Measurements from ENCODE around the gene TRIM37. TPM values are rescaled to one million over a fixed set of nuclear protein-coding genes. Genes with fewer than 3 reads are reported as not detected.

TRIM37 gene
- total and polyA plus RNA-seq, 2 donors (not counting 1 experiment from before 2014, with no cell fraction given): 5.1 to 28.3 TPM

GRCh38 chr17:59008737-59009136 is 97.9 kb downstream of the TRIM37 start:
- Mint-ChIP-seq H3K27ac (no peak overlapping the region), H3K4me1 (peaks cover 5% of the 10 kb centered on the region), H3K4me3 (no peak overlapping the region), H3K9me3 (ENCODE audit: insufficient read depth) (no peaks in the 10 kb centered on the region), H3K27me3 (no peaks in the 10 kb centered on the region)
- TF ChIP-seq CTCF (IDR thresholded peaks at IDR 0.05) (no peak), EZH2 (IDR thresholded peaks at IDR 0.05; ENCODE audit: borderline replicate concordance, insufficient read depth, low read depth, low read length, poor library complexity, severe bottlenecking) (no peak)
- Histone ChIP-seq H4K20me1 (ENCODE audit: control insufficient read depth, insufficient read depth, low read length, poor library complexity, severe bottlenecking) (no peaks in the 10 kb centered on the region), H3K9me3 (ENCODE audit: control extremely low read depth in 1 of 3, control insufficient read depth in 2 of 3, insufficient read depth in 1 of 3, low read length in 2 of 3) (no peaks in the 10 kb centered on the region), H3K79me2 (ENCODE audit: control insufficient read depth, insufficient read depth, low read length) (no peaks in the 10 kb centered on the region), H2AFZ (ENCODE audit: insufficient read depth, low read depth, low read length, poor library complexity, severe bottlenecking) (no peak overlapping the region), H3K27me3 (replicated peaks in 1 of 4; ENCODE audit: control extremely low read depth in 1 of 4, control insufficient read depth in 3 of 4, insufficient read depth in 4 of 4, low read length in 3 of 4) (no peaks in the 10 kb centered on the region), H3K4me3 (ENCODE audit: control extremely low read depth in 1 of 5, extremely low read depth in 1 of 5, insufficient read depth in 1 of 5, low read depth in 2 of 5, low read length in 4 of 5) (no peak overlapping the region), H3K27ac (ENCODE audit: low read length in 2 of 2) (no peak overlapping the region), H3K4me1 (ENCODE audit: control insufficient read depth in 2 of 2, insufficient read depth in 2 of 2, low read length in 2 of 2) (no peaks in the 10 kb centered on the region), H3K4me2 (replicated peaks; ENCODE audit: low read depth, low read length, poor library complexity, severe bottlenecking) (no peak overlapping the region), H3K36me3 (replicated peaks in 1 of 2; ENCODE audit: control extremely low read depth in 1 of 2, control insufficient read depth in 1 of 2, extremely low read depth in 1 of 2, insufficient read depth in 2 of 2, low read length in 1 of 2) (peaks cover 2 to 30% of the 10 kb centered on the region in 2 experiments), H3K9ac (ENCODE audit: low read length) (no peak overlapping the region)
- POLR2A ChIA-PET: no interaction called here
- CTCF ChIA-PET: interaction anchor here (0.7 to 10.0 kb wide), 6 partner anchors 295 to 692 kb away, joined by 3 to 199 read pairs (median 3); no protein-coding TSS in a partner anchor
- intact Hi-C loops (cut with micrococcal nuclease): no loop called here
- no peak for DNase-seq
- no peak for ATAC-seq (ENCODE audit: low read depth)
- no CpG with 5 or more reads among the region's 2 CpGs for WGBS (ENCODE audit: insufficient coverage)

- H3K9me3 ChIP-seq (ENCODE audit: control extremely low read depth in 1 of 3, control insufficient read depth in 2 of 3, insufficient read depth in 1 of 3, low read length in 2 of 3): no peaks in the 10 kb centered on the region
- TF ChIP-seq EZH2 (IDR thresholded peaks at IDR 0.05; ENCODE audit: borderline replicate concordance, insufficient read depth, low read depth, low read length, poor library complexity, severe bottlenecking) (no peak), CTCF (IDR thresholded peaks at IDR 0.05) (no peak)
- H3K9me3 Mint-ChIP-seq (ENCODE audit: insufficient read depth): no peaks in the 10 kb centered on the region
- ChIA-PET POLR2A (no interaction called here), CTCF (interaction anchor here (1.2 to 10.0 kb wide), 5 partner anchors 295 to 691 kb away, joined by 3 to 199 read pairs (median 3); no protein-coding TSS in a partner anchor)
- no peak overlapping the region for H3K27ac Mint-ChIP-seq
- H3K27me3 Mint-ChIP-seq: no peaks in the 10 kb centered on the region
- H3K27me3 ChIP-seq (replicated peaks in 1 of 4; ENCODE audit: control extremely low read depth in 1 of 4, control insufficient read depth in 3 of 4, insufficient read depth in 4 of 4, low read length in 3 of 4): no peaks in the 10 kb centered on the region
- peaks cover 5% of the 10 kb centered on the region for H3K4me1 Mint-ChIP-seq
- no peak overlapping the region for H3K4me3 ChIP-seq (ENCODE audit: control extremely low read depth in 1 of 5, extremely low read depth in 1 of 5, insufficient read depth in 1 of 5, low read depth in 2 of 5, low read length in 4 of 5)
- ATAC-seq (ENCODE audit: low read depth): no peak
- H3K27ac ChIP-seq (ENCODE audit: low read length in 2 of 2): no peak overlapping the region
- WGBS (ENCODE audit: insufficient coverage): no CpG with 5 or more reads among the region's 2 CpGs
- H3K36me3 ChIP-seq (replicated peaks in 1 of 2; ENCODE audit: control extremely low read depth in 1 of 2, control insufficient read depth in 1 of 2, extremely low read depth in 1 of 2, insufficient read depth in 2 of 2, low read length in 1 of 2): peaks cover 2 to 28% of the 10 kb centered on the region in 2 experiments
- H2AFZ ChIP-seq (ENCODE audit: insufficient read depth, low read depth, low read length, poor library complexity, severe bottlenecking): no peak overlapping the region
- no peak overlapping the region for H3K4me3 Mint-ChIP-seq
- no peaks in the 10 kb centered on the region for H3K4me1 ChIP-seq (ENCODE audit: control insufficient read depth in 2 of 2, insufficient read depth in 2 of 2, low read length in 2 of 2)
- H3K9ac ChIP-seq (ENCODE audit: low read length): no peak overlapping the region
- DNase-seq: no peak
- H3K4me2 ChIP-seq (replicated peaks; ENCODE audit: low read depth, low read length, poor library complexity, severe bottlenecking): no peak overlapping the region
- H3K79me2 ChIP-seq (ENCODE audit: control insufficient read depth, insufficient read depth, low read length): no peaks in the 10 kb centered on the region
- H4K20me1 ChIP-seq (ENCODE audit: control insufficient read depth, insufficient read depth, low read length, poor library complexity, severe bottlenecking): no peaks in the 10 kb centered on the region
- intact Hi-C loops (cut with micrococcal nuclease): no loop called here
Observed at GRCh38 chr17:59007995-59008394, 98.7 kb downstream of the TRIM37 start.

All from B cell (primary cell).